GM23248 (cell line): ENCODE data around the gene MACF1. TPM values are rescaled to one million over a fixed set of nuclear protein-coding genes. Genes with fewer than 3 reads are reported as not detected.

ENCODE experiments used
- DNase-seq: peaks from one replicate; pipeline ENCODE4 v3.0.0-alpha.2; 2015
- H2AFZ ChIP-seq: fragments of 200-600 bp; sonication (generic); 2 replicates; pipeline ENCODE4 v1.6.1; 2016; ENCODE audit warnings: antibody characterized with exemption
- H3F3A ChIP-seq: fragments of 200-600 bp; sonication (generic); 2 replicates; pipeline ENCODE4 v1.6.1; 2016; ENCODE audit warnings: mild to moderate bottlenecking, antibody characterized with exemption, mixed run types; ENCODE audit not compliant: insufficient read depth
- H3K27ac ChIP-seq: fragments of 200-600 bp; sonication (generic); 2 replicates; pipeline ENCODE4 v1.5.1; 2016; ENCODE audit warnings: mild to moderate bottlenecking
- H3K27me3 ChIP-seq: fragments of 200-600 bp; sonication (generic); replicated peaks from 2 replicates; pipeline ENCODE4 v1.6.1; 2016; ENCODE audit warnings: mild to moderate bottlenecking; ENCODE audit not compliant: insufficient read depth
- H3K36me3 ChIP-seq: fragments of 200-600 bp; sonication (generic); 2 replicates; pipeline ENCODE4 v1.6.1; 2016; ENCODE audit warnings: low read depth, mild to moderate bottlenecking
- H3K4me1 ChIP-seq: fragments of 200-600 bp; sonication (generic); 2 replicates; pipeline ENCODE4 v1.6.1; 2016; ENCODE audit warnings: mild to moderate bottlenecking; ENCODE audit not compliant: insufficient read depth
- H3K4me2 ChIP-seq: fragments of 200-600 bp; sonication (generic); one replicate; pipeline ENCODE4 v1.6.1; 2016; ENCODE audit warnings: mild to moderate bottlenecking; ENCODE audit not compliant: unreplicated experiment
- H3K4me3 ChIP-seq: fragments of 200-600 bp; sonication (generic); 2 replicates; pipeline ENCODE4 v1.5.1; 2016; ENCODE audit warnings: mild to moderate bottlenecking
- H3K79me2 ChIP-seq: fragments of 200-600 bp; sonication (generic); 2 replicates; pipeline ENCODE4 v1.6.1; 2016; ENCODE audit warnings: mild to moderate bottlenecking; ENCODE audit not compliant: insufficient read depth
- H3K9ac ChIP-seq: fragments of 200-600 bp; sonication (generic); 2 replicates; pipeline ENCODE4 v1.6.1; 2016; ENCODE audit warnings: mild to moderate bottlenecking
- H3K9me2 ChIP-seq: fragments of 200-600 bp; sonication (generic); 2 replicates; pipeline ENCODE4 v1.6.1; 2016; ENCODE audit warnings: mixed run types, mild to moderate bottlenecking, moderate library complexity; ENCODE audit not compliant: insufficient read depth
- H3K9me3 ChIP-seq: fragments of 200-600 bp; sonication (generic); one replicate; pipeline ENCODE4 v1.6.1; 2017; ENCODE audit warnings: low read depth
- H4K20me1 ChIP-seq: fragments of 200-600 bp; sonication (generic); 2 replicates; pipeline ENCODE4 v1.6.0; 2016; ENCODE audit not compliant: insufficient read depth
- EZH2 ChIP-seq: fragments of 200-600 bp; sonication (generic); IDR thresholded peaks from 2 replicates; pipeline ENCODE4 v1.6.1; 2018; ENCODE audit warnings: antibody characterized with exemption, mild to moderate bottlenecking; ENCODE audit not compliant: insufficient read depth, poor library complexity, severe bottlenecking
- EZH2phosphoT487 ChIP-seq: fragments of 200-600 bp; sonication (generic); IDR thresholded peaks from 2 replicates; pipeline ENCODE4 v1.6.1; 2018; ENCODE audit warnings: antibody characterized with exemption, moderate library complexity, mild to moderate bottlenecking, low read depth; ENCODE audit not compliant: insufficient read depth
- WGBS, 2 experiments: methylation state at CpG; one replicate each; pipeline ENCODE4 v1.1.6; 2015 to 2017; ENCODE audit warnings: low lambda C conversion rate in 2 of 2, low coverage in 1 of 2; ENCODE audit errors: missing lambda C conversion rate in 2 of 2; 5-methylcytosine and 5-hydroxymethylcytosine counted together
- in situ Hi-C: fragments of 300-500 bp; cut with MboI; formaldehyde crosslinking; loops from 2 replicates; pipeline ENCODE4 v1.15.0; 2020
- polyA plus RNA-seq: library from polyadenylated mRNA; unstranded; fragments of >200 nt; fragmentation: Nextera tagmentation; extraction: Ambion mirVana; gene quantifications from 2 replicates; pipeline ENCODE4 v1.2.1, GENCODE V29; 2016
- total RNA-seq: library from RNA; depleted of rRNA; stranded (reverse); fragments of >200 nt; shearing (Covaris generic); gene quantifications from 2 replicates; pipeline ENCODE4 v1.2.3, GENCODE V29; 2014

Gene MACF1
- total and polyA plus RNA-seq, 2 experiments from 2014 or later: 55.1 to 177 TPM

- WGBS, 2 experiments: 87 to 93% methylated on average over 2 of the region's 2 CpGs
- H3K27me3 ChIP-seq: no peaks in the 10 kb centered on the region
- H3K79me2 ChIP-seq: peaks cover 68% of the 10 kb centered on the region
- no peak overlapping the region for H3K4me2 ChIP-seq
- DNase-seq: peak; percentile 23
- H3K27ac ChIP-seq: no peak overlapping the region
- no peak overlapping the region for H2AFZ ChIP-seq
- no peaks in the 10 kb centered on the region for H3K36me3 ChIP-seq
- in situ Hi-C loops: loop anchor here (10.0 kb wide), 1 partner anchor 157 kb away; no protein-coding TSS in a partner anchor
- no peak overlapping the region for H3K9ac ChIP-seq
- H3K9me3 ChIP-seq: no peaks in the 10 kb centered on the region
- no peak for TF ChIP-seq EZH2phosphoT487
- no peak for TF ChIP-seq EZH2
- H4K20me1 ChIP-seq: no peaks in the 10 kb centered on the region
- H3K4me1 ChIP-seq: no peaks in the 10 kb centered on the region
- no peaks in the 10 kb centered on the region for H3K9me2 ChIP-seq
- H3K4me3 ChIP-seq: no peak overlapping the region
- peaks cover 17% of the 10 kb centered on the region; the same call in 1 of the 2 replicates for H3F3A ChIP-seq
Measured at GRCh38 chr1:39261712-39262221, 57.3 kb downstream of the MACF1 start.

- H3K27ac ChIP-seq: no peak overlapping the region
- H3K36me3 ChIP-seq: no peaks in the 10 kb centered on the region
- H3K9me2 ChIP-seq: no peaks in the 10 kb centered on the region
- H3F3A ChIP-seq: peaks cover 20% of the 10 kb centered on the region; the same call in 1 of the 2 replicates
- no peak overlapping the region for H3K4me2 ChIP-seq
- 95 to 98% methylated on average over 4 of the region's 4 CpGs for WGBS, 2 experiments
- no peaks in the 10 kb centered on the region for H4K20me1 ChIP-seq
- H3K4me1 ChIP-seq: no peaks in the 10 kb centered on the region
- no peak for DNase-seq
- H3K27me3 ChIP-seq: no peaks in the 10 kb centered on the region
- H3K4me3 ChIP-seq: no peak overlapping the region
- no peak overlapping the region for H2AFZ ChIP-seq
- peaks cover 79% of the 10 kb centered on the region for H3K79me2 ChIP-seq
- in situ Hi-C loops: loop anchor here (10.0 kb wide), 1 partner anchor 158 kb away; no protein-coding TSS in a partner anchor
- no peak overlapping the region for H3K9ac ChIP-seq
- TF ChIP-seq EZH2phosphoT487: no peak
- TF ChIP-seq EZH2: no peak
- no peaks in the 10 kb centered on the region for H3K9me3 ChIP-seq
Measured at GRCh38 chr1:39262802-39263201, 58.3 kb downstream of the MACF1 start.

GRCh38 chr1:39266269-39266668, 61.8 kb downstream of the MACF1 start:
- Histone ChIP-seq H4K20me1 (no peaks in the 10 kb centered on the region), H3K4me3 (no peak overlapping the region), H3K36me3 (no peaks in the 10 kb centered on the region; the same call in 1 of the 2 replicates), H3K9me3 (no peaks in the 10 kb centered on the region), H3K9me2 (no peaks in the 10 kb centered on the region), H3K79me2 (peaks cover 77% of the 10 kb centered on the region), H3K4me2 (no peak overlapping the region), H3K27ac (no peak overlapping the region), H3F3A (peaks cover 26% of the 10 kb centered on the region), H3K9ac (no peak overlapping the region), H2AFZ (no peak overlapping the region), H3K4me1 (peaks cover 22% of the 10 kb centered on the region), H3K27me3 (no peaks in the 10 kb centered on the region)
- 59 to 60% methylated on average over 1 of the region's 1 CpG for WGBS, 2 experiments
- peak; percentile 15 for DNase-seq
- in situ Hi-C loops: loop anchor here (10.0 kb wide), 1 partner anchor 161 kb away; no protein-coding TSS in a partner anchor
- TF ChIP-seq EZH2phosphoT487: no peak
- TF ChIP-seq EZH2: no peak

- no peak for DNase-seq
- H2AFZ ChIP-seq: no peak overlapping the region
- H3F3A ChIP-seq: peaks cover 22% of the 10 kb centered on the region
- peaks cover 22% of the 10 kb centered on the region for H3K4me1 ChIP-seq
- H3K9ac ChIP-seq: no peak overlapping the region
- no peak overlapping the region for H3K4me3 ChIP-seq
- H3K9me2 ChIP-seq: no peaks in the 10 kb centered on the region
- H3K79me2 ChIP-seq: peaks cover 77% of the 10 kb centered on the region
- TF ChIP-seq EZH2 (no peak), EZH2phosphoT487 (no peak)
- no peak overlapping the region for H3K27ac ChIP-seq
- no peak overlapping the region for H3K4me2 ChIP-seq
- WGBS, 2 experiments: 100% methylated on average over 1 of the region's 1 CpG
- no peaks in the 10 kb centered on the region; the same call in 1 of the 2 replicates for H3K36me3 ChIP-seq
- in situ Hi-C loops: loop anchor here (10.0 kb wide), 1 partner anchor 162 kb away; no protein-coding TSS in a partner anchor
- no peaks in the 10 kb centered on the region for H4K20me1 ChIP-seq
- H3K9me3 ChIP-seq: no peaks in the 10 kb centered on the region
- H3K27me3 ChIP-seq: no peaks in the 10 kb centered on the region
Measured at GRCh38 chr1:39266792-39267191, 62.3 kb downstream of the MACF1 start.

- Histone ChIP-seq H3K79me2 (peaks cover 81% of the 10 kb centered on the region), H2AFZ (peak overlapping the region; percentile 91)
- 2 to 7% methylated on average over 8 of the region's 8 CpGs for WGBS, 2 experiments
Measured at GRCh38 chr1:39268112-39268581, 63.7 kb downstream of the MACF1 start.

More at GRCh38 chr1:39268112-39268581, 63.7 kb downstream of the MACF1 start:
- TF ChIP-seq EZH2phosphoT487 (no peak), EZH2 (no peak)
- peak overlapping the region; percentile 73 for H3K4me3 ChIP-seq
- no peaks in the 10 kb centered on the region; the same call in 1 of the 2 replicates for H3K36me3 ChIP-seq
- H3F3A ChIP-seq: peaks cover 20% of the 10 kb centered on the region
- peak overlapping the region; percentile 83 for H3K9ac ChIP-seq
- H3K27ac ChIP-seq: peak overlapping the region; percentile 81
- H4K20me1 ChIP-seq: no peaks in the 10 kb centered on the region
- no peaks in the 10 kb centered on the region for H3K9me3 ChIP-seq
- peaks cover 22% of the 10 kb centered on the region for H3K4me1 ChIP-seq
- peak overlapping the region; percentile 98 for H3K4me2 ChIP-seq
- no peaks in the 10 kb centered on the region for H3K27me3 ChIP-seq
- peak; percentile 91 for DNase-seq
- in situ Hi-C loops: loop anchor here (10.0 kb wide), 1 partner anchor 163 kb away; no protein-coding TSS in a partner anchor
- H3K9me2 ChIP-seq: no peaks in the 10 kb centered on the region
